Endothelial cell of umbilical vein (primary cell): ENCODE data around the gene RINT1.

Experiments used
- CTCF ChIP-seq, 2 donors: IDR thresholded peaks; 1 replicate in 1 of 2; 2 replicates in 1 of 2; pipeline ENCODE4 v1.5.1; 2011; ENCODE audit warnings: low read length in 2 of 2, mild to moderate bottlenecking in 2 of 2, moderate library complexity in 2 of 2, control low read depth in 1 of 2, inconsistent platforms in 1 of 2, low read depth in 1 of 2; ENCODE audit not compliant: insufficient read depth in 1 of 2; ENCODE audit errors: extremely low read depth in 1 of 2
- EZH2 ChIP-seq: IDR thresholded peaks from 2 replicates; pipeline ENCODE4 v1.6.1; 2012; ENCODE audit warnings: borderline replicate concordance, low read depth, mild to moderate bottlenecking, moderate library complexity, low read length, inconsistent platforms; ENCODE audit not compliant: severe bottlenecking
- FOS ChIP-seq: IDR thresholded peaks from 2 replicates; pipeline ENCODE4 v1.6.1; 2011; ENCODE audit warnings: mild to moderate bottlenecking, low read length, moderate library complexity, borderline replicate concordance; ENCODE audit not compliant: insufficient read depth
- JUN ChIP-seq: IDR thresholded peaks from 2 replicates; pipeline ENCODE4 v1.6.1; 2011; ENCODE audit warnings: borderline replicate concordance, low read depth; ENCODE audit not compliant: insufficient read length, insufficient read depth
- MYC ChIP-seq: IDR thresholded peaks from one replicate; pipeline ENCODE4 v1.6.1; 2011; ENCODE audit warnings: mild to moderate bottlenecking, low read depth, low read length
- POLR2A ChIP-seq: IDR thresholded peaks from 2 replicates; pipeline ENCODE4 v1.6.1; 2012; ENCODE audit warnings: low read depth, mild to moderate bottlenecking, control low read depth, low read length
- POLR2AphosphoS5 ChIP-seq: IDR thresholded peaks from 2 replicates; pipeline ENCODE4 v1.6.1; 2012; ENCODE audit warnings: low read depth, mild to moderate bottlenecking, control low read depth, low read length, moderate library complexity; ENCODE audit not compliant: insufficient read depth

GRCh38 chr7:105502173-105502572 lies 29.8 kb upstream of the RINT1 start:
- TF ChIP-seq POLR2A (no peak), CTCF (IDR thresholded peaks at IDR 0.05; ENCODE audit: extremely low read depth in 1 of 2, insufficient read depth in 1 of 2, low read depth in 1 of 2, low read length in 2 of 2) (no peak), POLR2AphosphoS5 (no peak), MYC (no peak), JUN (no peak), EZH2 (no peak), FOS (no peak)
